PC-3 (cell line): ENCODE data around the gene CCDC83.

ENCODE experiments used
- CTCF ChIP-seq: fragments of 300-600 bp; sonication (generic); conservative IDR thresholded peaks from 2 replicates; pipeline ENCODE4 v1.5.1; 2017; ENCODE audit warnings: antibody characterized with exemption, low read depth, mild to moderate bottlenecking, low read length
- EZH2 ChIP-seq: fragments of 300-600 bp; sonication (generic); IDR thresholded peaks from one replicate; pipeline ENCODE4 v1.6.1; 2017; ENCODE audit warnings: antibody characterized with exemption, mild to moderate bottlenecking, low read length; ENCODE audit not compliant: unreplicated experiment

DNA sequence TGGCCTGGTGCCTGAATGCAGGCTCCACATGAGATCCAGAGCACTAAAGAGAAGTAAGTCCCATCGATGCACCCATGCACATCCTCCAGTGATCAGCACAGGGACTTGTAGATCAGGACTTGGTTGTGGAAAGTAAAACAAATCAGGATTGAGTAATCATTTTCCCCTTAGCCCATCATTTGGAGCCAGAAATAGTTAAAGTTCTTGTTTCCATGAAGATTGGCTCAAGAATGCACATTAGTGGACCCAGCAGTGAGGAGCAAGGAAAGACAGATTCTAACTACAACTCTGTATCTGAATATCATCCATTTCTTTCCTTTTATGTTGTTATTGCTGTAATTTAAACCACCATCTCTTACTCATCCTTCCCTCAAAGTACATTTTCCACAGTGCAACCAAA, 19.1 kb downstream of the CCDC83 start:
- TF ChIP-seq CTCF (no peak), EZH2 (no peak)
